ENCODE data around the gene RBPJ.
"Not testable (repeated sequence)": the region's sequence is repeated elsewhere in the genome, so short reads cannot be mapped to it uniquely, and the experiment has no call there.

Gene RBPJ

GRCh38 chr4:26342328-26343037 is 21.7 kb downstream of the RBPJ start:
- peak; percentile 90 for DNase-seq (ENCODE audit: low spot score)

GRCh38 chr4:26343038-26343398 is 22.2 kb downstream of the RBPJ start:
- DNase-seq (ENCODE audit: low spot score) = peak; percentile 52

- DNase-seq (ENCODE audit: low spot score) = no peak
Observed at GRCh38 chr4:26344901-26345564, 24.2 kb downstream of the RBPJ start.

GRCh38 chr4:26345565-26345938 is 24.7 kb downstream of the RBPJ start:
- no peak for DNase-seq (ENCODE audit: low spot score)

GRCh38 chr4:26346203-26346620 is 25.4 kb downstream of the RBPJ start:
- peak; percentile 26 for DNase-seq (ENCODE audit: low spot score)

- DNase-seq (ENCODE audit: low spot score) = no peak
Observed at GRCh38 chr4:26349496-26349895, 28.7 kb downstream of the RBPJ start.

- DNase-seq (ENCODE audit: low spot score) = no peak
Observed at GRCh38 chr4:26351685-26352084, 30.9 kb downstream of the RBPJ start.

- no peak for DNase-seq (ENCODE audit: low spot score)
Observed at GRCh38 chr4:26354491-26354890, 33.7 kb downstream of the RBPJ start.

- DNase-seq (ENCODE audit: low spot score) = peak; percentile 12
Observed at GRCh38 chr4:26355392-26356052, 34.7 kb downstream of the RBPJ start.

GRCh38 chr4:26356081-26356501 is 35.3 kb downstream of the RBPJ start:
- peak; percentile 8 for DNase-seq (ENCODE audit: low spot score)

- not testable (repeated sequence) for DNase-seq (ENCODE audit: low spot score)
Observed at GRCh38 chr4:26359521-26359920, 38.7 kb downstream of the RBPJ start.

GRCh38 chr4:26360273-26360672 is 39.5 kb downstream of the RBPJ start:
- no peak for DNase-seq (ENCODE audit: low spot score)

- peak; percentile 4 for DNase-seq (ENCODE audit: low spot score)
Observed at GRCh38 chr4:26360864-26361263, 40.0 kb downstream of the RBPJ start.

- DNase-seq (ENCODE audit: low spot score) = no peak
Observed at GRCh38 chr4:26361297-26361696, 40.5 kb downstream of the RBPJ start.

GRCh38 chr4:26362745-26363439 is 42.1 kb downstream of the RBPJ start:
- DNase-seq (ENCODE audit: low spot score) = peak; percentile 37

- no peak for DNase-seq (ENCODE audit: low spot score)
Observed at GRCh38 chr4:26365537-26366150, 44.8 kb downstream of the RBPJ start.

- DNase-seq (ENCODE audit: low spot score) = no peak
Observed at GRCh38 chr4:26367811-26368210, 47.0 kb downstream of the RBPJ start.

- DNase-seq (ENCODE audit: low spot score) = no peak
Observed at GRCh38 chr4:26368685-26369084, 47.9 kb downstream of the RBPJ start.

- DNase-seq (ENCODE audit: low spot score) = no peak
Observed at GRCh38 chr4:26369132-26369531, 48.3 kb downstream of the RBPJ start.

GRCh38 chr4:26369581-26369980 is 48.8 kb downstream of the RBPJ start:
- no peak for DNase-seq (ENCODE audit: low spot score)

GRCh38 chr4:26372076-26372475 is 51.3 kb downstream of the RBPJ start:
- no peak for DNase-seq (ENCODE audit: low spot score)

- peak; percentile 39 for DNase-seq (ENCODE audit: low spot score)
Observed at GRCh38 chr4:26372525-26373172, 51.8 kb downstream of the RBPJ start.

All from AG08395 (cell line).